NT2/D1 (cell line): Measurements from ENCODE around the gene PSORS1C1.

ENCODE experiments used
- YY1 ChIP-seq: IDR thresholded peaks from 2 replicates; pipeline ENCODE4 v1.6.1; 2011; ENCODE audit not compliant: insufficient read length, insufficient read depth
- ZNF274 ChIP-seq: IDR thresholded peaks from 2 replicates; pipeline ENCODE4 v1.6.1; 2011; ENCODE audit warnings: mild to moderate bottlenecking, low read depth, low read length

DNA sequence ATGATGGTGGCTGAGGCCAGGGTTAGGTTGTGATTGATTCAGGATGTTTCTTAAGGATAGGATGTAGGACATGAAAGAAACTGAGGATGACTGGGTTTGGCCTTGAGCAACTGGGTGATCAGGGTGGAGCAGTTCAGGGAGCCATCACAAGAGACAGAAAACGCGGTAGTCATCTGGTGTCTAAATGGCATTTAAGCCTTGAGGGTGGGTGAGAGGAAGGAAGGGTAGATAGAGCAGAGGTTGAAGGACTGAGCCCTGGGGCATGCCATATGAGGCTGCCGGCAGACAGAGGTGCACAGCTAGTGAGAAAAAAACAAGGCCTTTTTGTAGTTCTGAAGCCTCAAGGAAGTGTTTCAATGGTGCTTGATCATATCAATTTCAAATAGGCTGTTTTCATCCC is 54.0 kb downstream of the PSORS1C1 start:
- TF ChIP-seq YY1 (no peak), ZNF274 (no peak)
